SH-SY5Y (cell line): ENCODE data around the gene RHBDL3.
A peak's percentile ranks its signal among the peaks of the same experiment; 100 is the strongest.

Experiments used
- GATA2 ChIP-seq: IDR thresholded peaks from 2 replicates; pipeline ENCODE4 v1.6.1; 2011; ENCODE audit warnings: mild to moderate bottlenecking, low read depth, low read length
- GATA3 ChIP-seq: IDR thresholded peaks from 2 replicates; pipeline ENCODE4 v1.6.1; 2011; ENCODE audit warnings: low read depth, mild to moderate bottlenecking, low read length, moderate library complexity

Gene RHBDL3

GRCh38 chr17:32298721-32299579, 33.3 kb downstream of the RHBDL3 start:
- TF ChIP-seq GATA3 (no peak), GATA2 (no peak)

- TF ChIP-seq GATA3 (no peak), GATA2 (no peak)
These were observed 34.0 kb downstream of the RHBDL3 start for GRCh38 chr17:32299580-32300164.

- TF ChIP-seq GATA2 (no peak), GATA3 (no peak)
These were observed 36.4 kb downstream of the RHBDL3 start for GRCh38 chr17:32302037-32302436.

GRCh38 chr17:32302860-32303649, 37.4 kb downstream of the RHBDL3 start:
- no peak for TF ChIP-seq GATA3
- TF ChIP-seq GATA2: peak; percentile 60; the same call in 1 of the 2 replicates

GRCh38 chr17:32303781-32304288, 38.2 kb downstream of the RHBDL3 start:
- TF ChIP-seq GATA2 (no peak), GATA3 (no peak)

GRCh38 chr17:32305049-32305448, 39.4 kb downstream of the RHBDL3 start:
- TF ChIP-seq GATA3 (no peak), GATA2 (no peak)

- TF ChIP-seq GATA2: no peak
- TF ChIP-seq GATA3: no peak
These were observed 42.0 kb downstream of the RHBDL3 start for GRCh38 chr17:32307658-32308057.

GRCh38 chr17:32311028-32311536, 45.5 kb downstream of the RHBDL3 start:
- TF ChIP-seq GATA3: no peak
- TF ChIP-seq GATA2: no peak

- TF ChIP-seq GATA3: no peak
- no peak for TF ChIP-seq GATA2
These were observed 49.0 kb downstream of the RHBDL3 start for GRCh38 chr17:32314636-32315035.

- TF ChIP-seq GATA2 (no peak), GATA3 (no peak)
These were observed 49.5 kb downstream of the RHBDL3 start for GRCh38 chr17:32315171-32315570.

- TF ChIP-seq GATA3 (no peak), GATA2 (no peak)
These were observed 51.7 kb downstream of the RHBDL3 start for GRCh38 chr17:32317353-32317752.

GRCh38 chr17:32318071-32318470, 52.4 kb downstream of the RHBDL3 start:
- TF ChIP-seq GATA3: no peak
- no peak for TF ChIP-seq GATA2

- no peak for TF ChIP-seq GATA3
- no peak for TF ChIP-seq GATA2
These were observed 53.9 kb downstream of the RHBDL3 start for GRCh38 chr17:32319548-32319905.

GRCh38 chr17:32320847-32321246, 55.2 kb downstream of the RHBDL3 start:
- TF ChIP-seq GATA3 (no peak), GATA2 (no peak)

- TF ChIP-seq GATA2 (no peak), GATA3 (no peak)
These were observed 57.4 kb downstream of the RHBDL3 start for GRCh38 chr17:32323046-32323445.
